GM10266 (cell line): ENCODE results near the gene MRPL37.
"Not testable (repeated sequence)": the region's sequence is repeated elsewhere in the genome, so short reads cannot be mapped to it uniquely, and the experiment has no call there.

ENCODE experiments used
- DNase-seq: peaks from one replicate; pipeline ENCODE4 v3.0.0; 2012; ENCODE audit errors: extremely low spot score
- TF ChIP-seq, protein P1 (sequence below): IDR thresholded peaks from 2 replicates; pipeline ENCODE4 v1.5.1; 2012; ENCODE audit warnings: mild to moderate bottlenecking, low read depth; ENCODE audit not compliant: control insufficient read depth, insufficient read depth; ENCODE audit errors: missing control alignments

The MRPL37 gene

DNA sequence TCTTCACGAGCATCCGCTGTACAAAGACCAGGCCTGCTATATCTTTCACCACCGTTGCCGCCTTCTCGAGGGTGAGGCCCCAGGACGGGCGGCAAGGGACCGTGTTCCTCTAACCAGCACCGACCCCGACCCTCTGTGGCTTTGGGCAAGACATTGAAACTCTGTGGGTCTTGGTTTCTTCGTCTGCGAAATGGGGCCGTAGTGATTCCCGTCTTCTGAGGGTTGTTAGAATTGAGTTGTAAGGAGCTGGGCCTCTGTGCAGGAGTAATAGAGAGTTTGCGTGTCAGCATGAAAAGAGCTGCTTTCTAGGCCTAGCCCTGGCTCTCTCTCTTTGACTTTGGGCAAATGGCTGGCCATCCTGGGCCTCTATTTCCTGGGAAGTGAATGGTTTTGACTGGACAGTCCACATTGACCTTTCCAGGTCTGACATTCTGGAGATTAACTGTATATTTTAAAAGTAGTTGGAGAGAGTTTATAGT, 591 bp downstream of the MRPL37 start:
- TF ChIP-seq, protein P1, sequence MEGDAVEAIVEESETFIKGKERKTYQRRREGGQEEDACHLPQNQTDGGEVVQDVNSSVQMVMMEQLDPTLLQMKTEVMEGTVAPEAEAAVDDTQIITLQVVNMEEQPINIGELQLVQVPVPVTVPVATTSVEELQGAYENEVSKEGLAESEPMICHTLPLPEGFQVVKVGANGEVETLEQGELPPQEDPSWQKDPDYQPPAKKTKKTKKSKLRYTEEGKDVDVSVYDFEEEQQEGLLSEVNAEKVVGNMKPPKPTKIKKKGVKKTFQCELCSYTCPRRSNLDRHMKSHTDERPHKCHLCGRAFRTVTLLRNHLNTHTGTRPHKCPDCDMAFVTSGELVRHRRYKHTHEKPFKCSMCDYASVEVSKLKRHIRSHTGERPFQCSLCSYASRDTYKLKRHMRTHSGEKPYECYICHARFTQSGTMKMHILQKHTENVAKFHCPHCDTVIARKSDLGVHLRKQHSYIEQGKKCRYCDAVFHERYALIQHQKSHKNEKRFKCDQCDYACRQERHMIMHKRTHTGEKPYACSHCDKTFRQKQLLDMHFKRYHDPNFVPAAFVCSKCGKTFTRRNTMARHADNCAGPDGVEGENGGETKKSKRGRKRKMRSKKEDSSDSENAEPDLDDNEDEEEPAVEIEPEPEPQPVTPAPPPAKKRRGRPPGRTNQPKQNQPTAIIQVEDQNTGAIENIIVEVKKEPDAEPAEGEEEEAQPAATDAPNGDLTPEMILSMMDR = no peak
- no peak for DNase-seq

DNA sequence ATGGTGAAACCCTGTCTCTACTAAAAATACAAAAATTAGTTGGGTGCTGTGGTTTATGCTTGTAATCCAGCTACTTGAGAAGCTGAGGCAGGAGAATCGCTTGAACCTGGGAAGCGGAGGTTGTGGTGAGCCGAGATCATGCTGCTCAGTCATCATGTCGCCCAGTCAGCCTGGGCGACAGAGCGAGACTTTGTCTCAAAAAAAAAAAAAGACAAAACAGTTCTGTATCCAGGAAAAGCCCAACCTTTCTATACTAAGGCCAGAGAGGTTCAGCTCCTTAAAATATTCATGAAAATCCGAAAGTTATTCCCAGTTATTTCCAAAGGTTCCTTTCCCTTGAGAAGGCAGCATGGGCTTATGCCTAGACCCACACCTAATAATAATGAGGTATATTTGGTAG, 4.2 kb downstream of the MRPL37 start:
- DNase-seq = no peak
- TF ChIP-seq, protein P1 = no peak

DNA sequence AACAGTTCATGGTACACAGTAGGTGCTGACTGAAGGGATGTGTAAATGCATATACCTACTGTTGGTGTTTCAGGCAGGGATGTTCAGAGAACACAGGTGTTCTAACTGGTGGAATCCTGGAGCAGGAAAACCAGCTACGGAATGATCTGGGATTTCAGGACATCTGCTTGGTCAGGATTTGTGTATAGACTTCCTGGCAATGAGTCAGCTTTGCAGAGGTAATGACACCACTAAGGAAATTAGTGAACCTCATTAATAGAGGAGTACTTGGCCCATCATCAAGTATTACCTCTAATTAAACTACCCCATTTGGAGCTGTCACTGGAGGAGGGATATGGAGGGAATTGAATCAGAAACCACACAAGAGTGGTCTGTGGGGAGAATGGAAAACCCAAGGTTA, 7.3 kb downstream of the MRPL37 start:
- no peak for DNase-seq
- TF ChIP-seq, protein P1 = no peak

DNA sequence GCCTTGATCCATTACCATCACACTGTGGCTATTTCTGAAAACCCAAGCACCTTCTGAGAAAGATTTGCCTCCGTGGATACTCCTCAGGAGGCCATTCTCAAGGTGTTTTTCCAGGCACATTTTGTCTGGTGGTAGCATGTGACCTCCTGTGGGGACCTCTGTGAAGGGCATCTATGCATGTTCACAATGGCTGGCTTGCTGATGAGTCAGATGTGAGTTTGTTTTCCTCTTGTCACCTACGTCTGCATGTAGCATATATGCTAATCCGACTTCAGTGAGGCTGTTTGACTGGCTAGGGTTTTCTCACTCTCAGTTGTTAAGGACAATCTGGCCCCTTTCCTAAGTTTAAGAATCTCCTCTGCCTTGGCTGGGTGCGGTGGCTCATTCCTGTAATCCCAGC, 7.9 kb downstream of the MRPL37 start:
- DNase-seq = not testable (repeated sequence)

DNA sequence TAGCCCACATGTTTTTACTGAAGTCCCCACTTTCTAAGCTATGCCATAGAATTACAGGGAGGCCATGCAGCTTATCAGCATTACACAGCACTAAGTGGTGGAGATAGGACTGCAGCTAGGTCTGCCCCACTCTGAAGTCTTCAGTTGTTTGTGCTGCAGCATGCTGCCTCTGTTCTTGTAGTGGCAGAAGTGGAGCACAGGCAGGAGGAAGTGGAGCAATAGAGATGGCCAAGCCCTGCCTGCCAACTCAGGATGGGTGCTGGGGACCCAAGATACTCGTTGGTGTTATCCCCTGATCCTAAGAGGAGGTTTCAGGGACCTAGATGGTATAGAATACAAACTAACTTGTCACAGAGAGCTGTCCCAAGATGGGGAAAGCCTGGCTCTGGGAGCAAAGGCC, 12.9 kb downstream of the MRPL37 start:
- DNase-seq = no peak
- TF ChIP-seq, protein P1 = no peak

DNA sequence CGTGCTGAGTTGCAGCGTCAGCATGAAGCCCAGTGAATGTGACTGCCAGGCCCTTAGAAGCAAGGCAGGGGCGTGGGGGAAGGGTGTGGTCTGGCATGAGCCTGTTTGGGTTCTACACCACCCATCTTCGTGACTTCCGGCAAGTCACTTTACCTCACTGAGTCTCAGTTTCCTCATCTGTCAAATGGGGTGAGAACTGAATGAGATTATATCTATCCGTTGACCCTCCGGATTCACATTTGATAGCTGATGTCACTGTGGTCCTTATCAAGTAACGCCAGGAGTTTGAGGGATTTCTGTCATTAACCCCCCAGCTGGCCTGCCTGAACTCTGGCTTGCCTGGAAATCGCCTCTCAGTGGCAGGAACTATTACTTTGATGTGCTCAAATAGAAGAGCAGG, 15.6 kb downstream of the MRPL37 start:
- no peak for DNase-seq
- TF ChIP-seq, protein P1 = no peak

DNA sequence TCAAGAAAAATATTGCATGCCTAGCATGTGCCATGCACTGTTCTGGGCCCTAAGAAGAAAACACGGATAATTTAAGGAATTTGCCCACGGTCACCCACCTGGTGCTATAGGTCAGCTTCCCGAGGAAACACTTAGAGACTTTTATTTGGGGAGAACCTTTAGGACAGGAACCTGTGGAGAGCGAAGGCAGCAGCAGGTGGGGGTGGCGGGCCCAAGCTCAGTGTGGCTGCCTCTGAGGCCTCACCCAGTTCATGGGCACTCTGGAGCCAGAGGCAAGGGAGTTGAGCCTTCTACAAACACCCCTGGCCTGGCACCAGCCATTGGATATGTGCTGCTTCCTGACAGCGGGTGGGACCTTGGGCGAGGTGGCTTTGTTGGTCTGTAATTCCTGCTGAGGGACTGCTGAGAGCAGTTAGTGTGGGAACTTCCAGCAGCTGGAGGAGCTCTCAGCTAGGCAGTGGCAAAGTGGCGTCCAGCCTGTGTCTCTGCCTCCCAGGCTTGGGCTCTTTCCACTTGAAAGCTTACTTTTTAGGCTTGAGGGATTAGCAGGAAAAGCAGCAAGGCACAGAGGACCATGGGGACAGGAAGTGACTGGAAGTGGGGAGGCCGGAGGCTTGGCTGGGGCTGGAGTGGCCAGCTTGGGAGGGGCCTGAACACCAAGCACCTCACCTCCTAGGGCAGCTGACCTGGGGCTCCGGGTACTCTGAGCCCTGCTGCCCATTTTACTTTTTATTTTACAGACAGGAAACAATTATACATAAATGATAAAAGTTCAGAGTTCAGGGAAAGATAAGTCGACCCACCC, 19.1 kb downstream of the MRPL37 start:
- no peak for DNase-seq
- TF ChIP-seq, protein P1 = no peak

DNA sequence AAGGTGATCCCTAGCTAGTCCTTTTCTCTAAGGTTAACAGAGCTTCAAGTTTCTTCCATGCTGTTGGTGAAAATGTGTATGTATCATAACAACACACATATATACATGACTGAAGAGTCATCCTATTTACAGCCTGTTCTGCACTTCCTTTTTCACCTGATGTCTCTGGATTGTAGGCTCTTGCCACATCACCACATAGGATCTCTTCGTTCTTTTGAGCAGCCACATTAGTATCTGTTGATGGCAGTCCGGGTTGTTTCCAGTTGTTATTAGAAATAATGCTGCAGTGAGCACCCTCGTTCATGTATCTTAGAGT, 19.7 kb downstream of the MRPL37 start:
- no peak for DNase-seq

More for the DNA sequence above, 19.7 kb downstream of the MRPL37 start:
- TF ChIP-seq, protein P1 = no peak
